HFFc6 (cell line): ENCODE measurements around the gene CLK3. TPM values are rescaled to one million over a fixed set of nuclear protein-coding genes. Genes with fewer than 3 reads are reported as not detected.

ENCODE experiments used
- DNase-seq: peaks from one replicate; pipeline ENCODE4 v3.0.0-alpha.2; 2018
- H3K27ac Mint-ChIP-seq: 2 replicates; pipeline ENCODE4 v1.8.0; 2020; ENCODE audit warnings: mild to moderate bottlenecking, mixed read lengths
- H3K27me3 Mint-ChIP-seq: 2 replicates; pipeline ENCODE4 v1.8.0; 2021; ENCODE audit warnings: mild to moderate bottlenecking, moderate library complexity, mixed read lengths; ENCODE audit not compliant: insufficient read depth
- H3K36me3 Mint-ChIP-seq: 2 replicates; pipeline ENCODE4 v1.8.0; 2021; ENCODE audit warnings: low read depth, mixed read lengths
- H3K4me1 Mint-ChIP-seq: 2 replicates; pipeline ENCODE4 v1.8.0; 2020; ENCODE audit warnings: low read depth, mixed read lengths
- H3K4me3 Mint-ChIP-seq: 2 replicates; pipeline ENCODE4 v1.8.0; 2020; ENCODE audit warnings: mild to moderate bottlenecking, moderate library complexity, mixed read lengths
- H3K9me3 Mint-ChIP-seq: 2 replicates; pipeline ENCODE4 v1.8.0; 2020; ENCODE audit warnings: mild to moderate bottlenecking, mixed read lengths
- total RNA-seq, 6 experiments: library from RNA; stranded (reverse); fragmentation: NEBNext Ultra II Directional; extraction: Animal tissue kit (Norgen Biotek cat#: 25700); gene quantifications; 2 replicates in 1 of 6; 3 replicates in 5 of 6; pipeline ENCODE4 v1.2.3, GENCODE V29; 2021
- TF ChIP-seq, protein P1 (sequence below): fragments of 200-600 bp; sonication (generic); IDR thresholded peaks from 2 replicates; pipeline ENCODE4 v1.5.0; 2021; ENCODE audit warnings: antibody characterized with exemption, mild to moderate bottlenecking

Gene CLK3
- total RNA-seq, 6 experiments from 2014 or later, result 45.4 to 53.0 (median 46.9) TPM

DNA sequence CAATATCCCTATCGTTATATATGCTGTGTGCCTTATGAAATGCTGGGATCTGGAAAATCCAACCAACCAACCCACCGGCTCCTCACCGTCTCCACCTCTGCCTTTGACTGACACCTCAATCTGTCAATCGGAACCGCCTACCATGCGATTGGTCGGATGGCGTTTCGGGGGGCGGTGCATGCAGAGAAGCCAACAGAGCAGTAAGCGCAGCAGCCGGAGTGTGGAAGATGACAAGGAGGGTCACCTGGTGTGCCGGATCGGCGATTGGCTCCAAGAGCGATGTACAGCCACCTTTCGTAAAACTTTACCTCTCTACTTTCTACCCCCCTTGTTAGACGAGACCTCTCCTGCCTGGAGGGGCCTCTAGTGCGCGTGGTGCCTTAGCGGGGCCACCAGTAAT, 6.3 kb downstream of the CLK3 start:
- TF ChIP-seq, protein P1, sequence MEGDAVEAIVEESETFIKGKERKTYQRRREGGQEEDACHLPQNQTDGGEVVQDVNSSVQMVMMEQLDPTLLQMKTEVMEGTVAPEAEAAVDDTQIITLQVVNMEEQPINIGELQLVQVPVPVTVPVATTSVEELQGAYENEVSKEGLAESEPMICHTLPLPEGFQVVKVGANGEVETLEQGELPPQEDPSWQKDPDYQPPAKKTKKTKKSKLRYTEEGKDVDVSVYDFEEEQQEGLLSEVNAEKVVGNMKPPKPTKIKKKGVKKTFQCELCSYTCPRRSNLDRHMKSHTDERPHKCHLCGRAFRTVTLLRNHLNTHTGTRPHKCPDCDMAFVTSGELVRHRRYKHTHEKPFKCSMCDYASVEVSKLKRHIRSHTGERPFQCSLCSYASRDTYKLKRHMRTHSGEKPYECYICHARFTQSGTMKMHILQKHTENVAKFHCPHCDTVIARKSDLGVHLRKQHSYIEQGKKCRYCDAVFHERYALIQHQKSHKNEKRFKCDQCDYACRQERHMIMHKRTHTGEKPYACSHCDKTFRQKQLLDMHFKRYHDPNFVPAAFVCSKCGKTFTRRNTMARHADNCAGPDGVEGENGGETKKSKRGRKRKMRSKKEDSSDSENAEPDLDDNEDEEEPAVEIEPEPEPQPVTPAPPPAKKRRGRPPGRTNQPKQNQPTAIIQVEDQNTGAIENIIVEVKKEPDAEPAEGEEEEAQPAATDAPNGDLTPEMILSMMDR, result no peak
- Mint-ChIP-seq H3K27ac (no peak overlapping the region), H3K4me1 (peaks cover 19% of the 10 kb centered on the region), H3K4me3 (no peak overlapping the region), H3K36me3 (peaks cover 22% of the 10 kb centered on the region), H3K9me3 (no peaks in the 10 kb centered on the region), H3K27me3 (peaks cover 5% of the 10 kb centered on the region)
- no peak for DNase-seq

DNA sequence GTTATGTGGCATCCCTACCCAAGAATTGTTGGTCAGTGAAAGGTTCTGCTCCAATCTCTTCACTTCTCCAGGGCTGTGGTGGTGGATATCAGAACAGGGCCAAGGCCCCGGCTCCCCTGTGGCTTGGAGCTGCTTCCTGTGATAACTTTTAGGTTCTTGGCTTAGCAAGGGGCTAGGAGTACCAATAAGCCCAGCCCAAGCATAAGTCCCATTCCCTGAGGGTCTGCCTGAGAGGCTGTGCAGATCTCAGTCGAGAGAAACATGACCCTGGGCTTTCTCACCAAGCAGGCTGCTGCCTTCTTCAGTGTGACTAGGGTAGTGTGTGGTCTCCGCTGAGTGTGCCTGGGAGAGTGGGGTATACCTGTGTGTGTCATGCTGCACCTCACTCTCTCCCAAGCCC, 7.1 kb downstream of the CLK3 start:
- Mint-ChIP-seq H3K4me1 (peaks cover 11% of the 10 kb centered on the region), H3K27ac (no peak overlapping the region), H3K4me3 (no peak overlapping the region), H3K9me3 (no peaks in the 10 kb centered on the region), H3K36me3 (peaks cover 23% of the 10 kb centered on the region), H3K27me3 (peaks cover 5% of the 10 kb centered on the region)
- DNase-seq, result no peak
- TF ChIP-seq, protein P1, result no peak

DNA sequence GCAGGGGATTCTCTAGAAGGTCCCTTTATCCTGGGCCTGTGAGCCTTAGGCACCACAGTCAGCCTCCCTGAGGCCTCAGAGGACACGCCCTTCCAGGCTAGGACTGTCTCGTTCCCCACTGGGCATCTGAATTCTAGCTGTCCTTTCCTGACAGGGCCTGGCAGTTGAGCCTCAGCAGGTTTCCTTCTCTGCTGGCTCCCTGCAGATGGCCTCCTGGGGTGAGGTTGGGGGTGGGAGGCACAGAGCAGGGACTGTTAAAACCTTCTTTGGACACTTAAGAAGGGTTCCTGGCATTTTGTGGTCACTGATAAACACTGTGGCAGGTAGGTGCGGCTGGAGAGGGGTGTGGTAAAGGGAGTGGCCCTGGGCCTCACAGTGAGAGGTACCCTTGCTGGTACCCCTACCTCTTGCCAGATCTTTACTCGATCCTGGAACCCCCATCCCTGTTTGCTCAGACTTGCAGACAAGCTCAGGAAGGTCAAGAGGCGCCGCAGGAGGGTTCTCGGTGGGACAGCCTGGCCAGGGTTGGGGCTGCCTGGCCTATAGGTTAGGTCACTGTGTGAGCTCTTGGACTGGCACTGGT, 8.5 kb downstream of the CLK3 start:
- peaks cover 34% of the 10 kb centered on the region for H3K36me3 Mint-ChIP-seq
- H3K4me3 Mint-ChIP-seq, result no peak overlapping the region
- DNase-seq, result no peak
- no peaks in the 10 kb centered on the region for H3K9me3 Mint-ChIP-seq
- peaks cover 12% of the 10 kb centered on the region for H3K4me1 Mint-ChIP-seq
- H3K27me3 Mint-ChIP-seq, result peaks cover 8% of the 10 kb centered on the region
- TF ChIP-seq, protein P1, result no peak
- no peak overlapping the region for H3K27ac Mint-ChIP-seq

DNA sequence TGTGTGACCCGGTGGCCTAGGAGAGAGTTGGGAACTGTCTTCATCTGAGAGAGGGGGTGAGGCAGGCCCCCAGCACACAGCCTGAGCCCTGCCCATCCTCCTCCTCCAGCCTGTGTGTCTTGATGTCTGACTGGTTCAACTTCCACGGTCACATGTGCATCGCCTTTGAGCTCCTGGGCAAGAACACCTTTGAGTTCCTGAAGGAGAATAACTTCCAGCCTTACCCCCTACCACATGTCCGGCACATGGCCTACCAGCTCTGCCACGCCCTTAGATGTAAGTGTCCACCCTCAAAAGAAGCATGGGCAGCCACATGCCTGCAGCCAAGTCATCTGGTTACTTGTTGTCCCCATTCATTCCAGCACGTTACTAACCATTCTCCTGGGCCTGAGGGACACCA, 10.1 kb downstream of the CLK3 start:
- H3K4me1 Mint-ChIP-seq, result peaks cover 12% of the 10 kb centered on the region
- peaks cover 5% of the 10 kb centered on the region for H3K27me3 Mint-ChIP-seq
- H3K9me3 Mint-ChIP-seq, result no peaks in the 10 kb centered on the region
- TF ChIP-seq, protein P1, result no peak
- no peak overlapping the region for H3K27ac Mint-ChIP-seq
- peaks cover 34% of the 10 kb centered on the region for H3K36me3 Mint-ChIP-seq
- no peak for DNase-seq
- no peak overlapping the region for H3K4me3 Mint-ChIP-seq

DNA sequence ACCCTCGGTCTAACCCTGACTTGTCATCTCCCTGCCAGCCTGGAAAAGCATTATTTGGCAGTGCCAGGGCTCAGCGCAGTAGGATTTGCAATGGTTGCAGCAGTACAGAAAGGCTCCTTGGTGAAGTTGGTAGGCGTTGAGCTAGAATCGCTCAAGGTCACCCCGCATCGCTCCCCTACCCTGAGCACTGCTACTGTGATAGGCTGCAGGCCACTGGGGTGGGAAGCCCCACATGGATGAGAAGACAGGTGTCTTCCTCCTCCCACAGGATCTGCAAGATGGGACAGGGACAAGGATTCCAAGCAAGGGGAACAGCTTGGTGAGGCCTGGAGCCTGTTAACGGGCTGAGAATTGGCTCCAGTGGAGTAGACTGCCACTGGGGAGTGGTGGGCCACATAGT, 10.7 kb downstream of the CLK3 start:
- Mint-ChIP-seq H3K9me3 (no peaks in the 10 kb centered on the region), H3K4me1 (peaks cover 6% of the 10 kb centered on the region), H3K27me3 (peaks cover 3% of the 10 kb centered on the region), H3K36me3 (peaks cover 28% of the 10 kb centered on the region), H3K27ac (no peak overlapping the region), H3K4me3 (no peak overlapping the region)
- TF ChIP-seq, protein P1, result no peak
- DNase-seq, result no peak
